Activated B cell treated with CpG ODN at 0.5 μM for 24 hours (primary cell): Measurements from ENCODE around the gene RNF152. TPM values are rescaled to one million over a fixed set of nuclear protein-coding genes. Genes with fewer than 3 reads are reported as not detected.

Experiments
- ATAC-seq: fragments of 200-7000 bp; cut with Tn5 transposase; one replicate; pipeline ENCODE4 v1.10.0; 2021; ENCODE audit warnings: low read depth, mild to moderate bottlenecking, moderate library complexity
- CTCF ChIA-PET: fragments of 350-600 bp; sonication (Branson Sonifier 250); formaldehyde crosslinking; loops from one replicate; lab custom pipeline; 2021; ENCODE audit warnings: antibody characterized with exemption; lab: Charles Lee
- POLR2A ChIA-PET: fragments of 350-600 bp; sonication (Branson Sonifier 250); formaldehyde crosslinking; loops from one replicate; lab custom pipeline; 2021; ENCODE audit warnings: antibody characterized with exemption; lab: Charles Lee
- DNase-seq: peaks from one replicate; pipeline ENCODE4 v3.0.0; 2022
- H3K27ac Mint-ChIP-seq: one replicate; pipeline ENCODE4 v1.8.0; 2020; ENCODE audit warnings: mixed read lengths
- H3K27me3 Mint-ChIP-seq: one replicate; pipeline ENCODE4 v1.8.0; 2021; ENCODE audit warnings: mixed read lengths
- H3K36me3 Mint-ChIP-seq: one replicate; pipeline ENCODE4 v1.8.0; 2021; ENCODE audit warnings: low read depth, mixed read lengths
- H3K4me1 Mint-ChIP-seq: one replicate; pipeline ENCODE4 v1.8.0; 2021; ENCODE audit warnings: mixed read lengths
- H3K4me3 Mint-ChIP-seq: one replicate; pipeline ENCODE4 v1.8.0; 2020; ENCODE audit warnings: mild to moderate bottlenecking, mixed read lengths
- H3K9me3 Mint-ChIP-seq: one replicate; pipeline ENCODE4 v1.8.0; 2020; ENCODE audit warnings: mixed read lengths
- CTCF ChIP-seq: fragments of 200-600 bp; IDR thresholded peaks from one replicate; pipeline ENCODE4 v1.8.0; 2022; ENCODE audit warnings: antibody characterized with exemption, mild to moderate bottlenecking
- intact Hi-C: fragments of 100-400 bp; cut with micrococcal nuclease; formaldehyde crosslinking; loops from one replicate; pipeline ENCODE4 v1.15.1; 2024
- total RNA-seq: library from RNA; stranded (reverse); gene quantifications from 2 replicates; pipeline ENCODE4 v1.2.3, GENCODE V29; 2022

RNF152 gene
- total RNA-seq, 1 donor from 2014 or later = 0.02 TPM

DNA sequence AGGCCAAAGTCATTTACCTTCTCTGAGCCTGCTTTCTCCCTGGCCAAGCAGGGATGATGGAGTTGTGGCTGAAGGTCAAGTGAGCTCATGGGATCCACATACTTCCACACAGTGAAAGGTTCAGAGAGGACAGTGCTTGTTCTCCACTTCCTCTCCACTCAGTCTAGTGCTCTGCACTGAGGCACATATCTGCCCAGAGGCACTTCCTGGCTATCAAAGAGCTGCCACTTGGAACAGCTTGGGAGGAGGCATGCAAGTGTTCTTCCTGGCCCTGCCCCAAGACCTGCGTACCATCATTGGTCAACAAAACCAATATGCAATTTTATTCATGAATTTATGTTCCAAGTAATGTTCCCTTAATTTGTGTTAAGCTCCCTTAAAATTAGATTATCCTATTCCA lies 71.9 kb downstream of the RNF152 start:
- H3K27ac Mint-ChIP-seq = no peak overlapping the region
- peaks cover 3% of the 10 kb centered on the region for H3K27me3 Mint-ChIP-seq
- H3K9me3 Mint-ChIP-seq = no peaks in the 10 kb centered on the region
- no peaks in the 10 kb centered on the region for H3K36me3 Mint-ChIP-seq
- no peak overlapping the region for H3K4me3 Mint-ChIP-seq
- intact Hi-C loops = no loop called here
- DNase-seq = no peak
- ATAC-seq = no peak
- H3K4me1 Mint-ChIP-seq = no peaks in the 10 kb centered on the region
- no peak for TF ChIP-seq CTCF
- ChIA-PET CTCF (no interaction called here), POLR2A (interaction anchor here (0.7 kb wide), 1 partner anchor 431 kb away, joined by 11 read pairs; no protein-coding TSS in a partner anchor)

DNA sequence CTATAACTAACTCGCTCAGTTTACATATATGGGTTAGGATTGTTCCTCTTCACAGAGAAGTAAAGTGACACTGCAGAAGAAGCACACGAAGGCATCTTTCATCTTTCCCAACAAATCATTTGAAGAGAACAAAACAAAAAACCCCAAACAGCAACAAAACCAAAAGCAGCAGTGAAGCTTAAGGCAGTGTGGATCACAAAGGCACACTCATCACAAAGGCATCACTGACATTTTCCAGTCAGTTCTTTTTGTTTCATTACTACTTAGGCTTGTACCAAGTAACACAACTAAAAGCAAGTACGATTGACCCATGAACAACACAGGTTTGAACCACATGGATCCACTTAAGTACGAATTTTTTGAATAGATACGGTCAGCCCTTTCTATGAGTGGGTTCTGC lies 75.7 kb downstream of the RNF152 start:
- CTCF ChIA-PET = no interaction called here
- intact Hi-C loops = no loop called here
- no peak for ATAC-seq
- no peaks in the 10 kb centered on the region for H3K9me3 Mint-ChIP-seq
- peaks cover 3% of the 10 kb centered on the region for H3K27me3 Mint-ChIP-seq
- no peak for TF ChIP-seq CTCF
- no peak for DNase-seq
- no peaks in the 10 kb centered on the region for H3K36me3 Mint-ChIP-seq
- H3K4me1 Mint-ChIP-seq = no peaks in the 10 kb centered on the region
- POLR2A ChIA-PET = no interaction called here
- H3K4me3 Mint-ChIP-seq = no peak overlapping the region
- H3K27ac Mint-ChIP-seq = no peak overlapping the region

- CTCF ChIA-PET = no interaction called here
- Mint-ChIP-seq H3K9me3 (no peaks in the 10 kb centered on the region), H3K4me1 (no peaks in the 10 kb centered on the region), H3K27ac (no peak overlapping the region), H3K36me3 (no peaks in the 10 kb centered on the region), H3K4me3 (no peak overlapping the region), H3K27me3 (peaks cover 3% of the 10 kb centered on the region)
- no peak for ATAC-seq
- no peak for TF ChIP-seq CTCF
- intact Hi-C loops = no loop called here
- POLR2A ChIA-PET = no interaction called here
- no peak for DNase-seq
Observed at GRCh38 chr18:61815885-61816470, 76.8 kb downstream of the RNF152 start.

DNA sequence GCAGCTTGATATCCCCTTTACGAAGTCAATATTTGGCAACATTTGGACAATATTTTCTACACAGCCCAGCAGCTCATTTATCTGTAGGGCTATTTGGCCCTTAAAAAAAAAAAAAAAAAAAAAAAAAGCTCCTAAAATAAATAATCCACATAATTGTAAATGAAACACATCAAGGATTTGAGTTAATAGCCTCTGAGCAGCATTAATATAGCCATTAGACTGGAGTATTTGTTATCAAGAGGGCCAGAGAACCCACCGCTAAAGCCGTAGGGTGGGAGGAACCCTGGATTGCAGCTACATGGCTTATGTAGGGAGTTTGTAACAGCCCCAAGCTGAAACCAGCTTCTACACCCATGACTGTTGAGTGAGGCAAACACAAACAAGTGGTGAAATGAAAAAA lies 84.5 kb downstream of the RNF152 start:
- Mint-ChIP-seq H3K27me3 (peaks cover 2% of the 10 kb centered on the region), H3K36me3 (no peaks in the 10 kb centered on the region), H3K4me1 (no peaks in the 10 kb centered on the region), H3K27ac (no peak overlapping the region), H3K4me3 (no peak overlapping the region), H3K9me3 (no peaks in the 10 kb centered on the region)
- intact Hi-C loops = no loop called here
- no peak for TF ChIP-seq CTCF
- ChIA-PET CTCF (no interaction called here), POLR2A (interaction anchor here (0.6 kb wide), 2 partner anchors 25 to 32 kb away, joined by 3 to 5 read pairs; no protein-coding TSS in a partner anchor)
- DNase-seq (no peak), ATAC-seq (no peak)

DNA sequence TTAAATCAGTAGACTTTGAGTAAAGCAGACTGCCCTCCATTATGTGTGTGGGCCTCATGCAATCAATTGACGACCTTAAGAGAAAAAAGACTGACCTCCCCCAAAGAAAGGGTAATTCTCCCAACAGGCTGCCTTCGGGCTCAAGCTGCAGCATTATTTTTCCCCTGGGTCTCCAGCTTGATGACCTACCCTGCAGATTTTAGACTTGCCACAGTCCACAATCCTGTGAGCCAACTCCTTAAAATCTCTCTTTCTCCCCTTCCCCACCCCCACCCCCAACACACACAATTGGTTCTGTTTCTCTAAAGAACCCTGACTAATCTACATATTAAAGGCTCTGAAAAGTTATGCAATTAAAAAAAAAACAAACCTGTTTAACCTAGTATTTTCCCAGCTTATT lies 89.4 kb downstream of the RNF152 start:
- ATAC-seq (no peak), DNase-seq (no peak)
- intact Hi-C loops = no loop called here
- H3K27me3 Mint-ChIP-seq = peaks cover 2% of the 10 kb centered on the region
- TF ChIP-seq CTCF = no peak
- no peak overlapping the region for H3K27ac Mint-ChIP-seq
- H3K4me3 Mint-ChIP-seq = no peak overlapping the region
- POLR2A ChIA-PET = no interaction called here
- H3K9me3 Mint-ChIP-seq = no peaks in the 10 kb centered on the region
- H3K36me3 Mint-ChIP-seq = no peaks in the 10 kb centered on the region
- no peaks in the 10 kb centered on the region for H3K4me1 Mint-ChIP-seq
- CTCF ChIA-PET = no interaction called here
